ENCODE measurements around the gene SBK1. TPM values are rescaled to one million over a fixed set of nuclear protein-coding genes. Genes with fewer than 3 reads are reported as not detected.

SBK1 gene
- total and polyA plus RNA-seq, 2 experiments from 2014 or later: not detected

- Histone ChIP-seq H3K4me2 (ENCODE audit: unreplicated experiment) (no peak overlapping the region), H3K4me1 (ENCODE audit: insufficient read depth) (no peaks in the 10 kb centered on the region), H3K36me3 (ENCODE audit: low read depth) (no peaks in the 10 kb centered on the region), H3K9me2 (ENCODE audit: insufficient read depth) (no peaks in the 10 kb centered on the region), H3F3A (ENCODE audit: insufficient read depth) (no peaks in the 10 kb centered on the region), H2AFZ (no peak overlapping the region), H3K9ac (no peak overlapping the region), H3K27ac (no peak overlapping the region), H3K79me2 (ENCODE audit: insufficient read depth) (no peaks in the 10 kb centered on the region), H3K27me3 (replicated peaks; ENCODE audit: insufficient read depth) (peaks cover 26% of the 10 kb centered on the region), H4K20me1 (ENCODE audit: insufficient read depth) (no peaks in the 10 kb centered on the region), H3K9me3 (ENCODE audit: low read depth) (no peaks in the 10 kb centered on the region), H3K4me3 (no peak overlapping the region)
- DNase-seq: no peak
- in situ Hi-C loops (cut with MboI): no loop called here
- TF ChIP-seq EZH2phosphoT487 (IDR thresholded peaks at IDR 0.05; ENCODE audit: insufficient read depth, low read depth) (no peak), EZH2 (IDR thresholded peaks at IDR 0.05; ENCODE audit: insufficient read depth, poor library complexity, severe bottlenecking) (no peak)
- WGBS, 2 experiments (ENCODE audit: low coverage in 1 of 2, low lambda C conversion rate in 2 of 2, missing lambda C conversion rate in 2 of 2): 66 to 70% methylated on average over 7 of the region's 7 CpGs
Observed at GRCh38 chr16:28259781-28260150, 32.6 kb upstream of the SBK1 start.

- Histone ChIP-seq H3K9me2 (ENCODE audit: insufficient read depth) (no peaks in the 10 kb centered on the region), H3K27ac (no peak overlapping the region), H3K9ac (no peak overlapping the region), H3K4me2 (ENCODE audit: unreplicated experiment) (no peak overlapping the region), H2AFZ (no peak overlapping the region), H3K36me3 (ENCODE audit: low read depth) (no peaks in the 10 kb centered on the region), H3K4me1 (ENCODE audit: insufficient read depth) (no peaks in the 10 kb centered on the region), H4K20me1 (ENCODE audit: insufficient read depth) (no peaks in the 10 kb centered on the region), H3K9me3 (ENCODE audit: low read depth) (no peaks in the 10 kb centered on the region), H3K4me3 (no peak overlapping the region), H3K79me2 (ENCODE audit: insufficient read depth) (no peaks in the 10 kb centered on the region), H3K27me3 (replicated peaks; ENCODE audit: insufficient read depth) (peaks cover 26% of the 10 kb centered on the region), H3F3A (ENCODE audit: insufficient read depth) (no peaks in the 10 kb centered on the region)
- TF ChIP-seq EZH2phosphoT487 (IDR thresholded peaks at IDR 0.05; ENCODE audit: insufficient read depth, low read depth) (no peak), EZH2 (IDR thresholded peaks at IDR 0.05; ENCODE audit: insufficient read depth, poor library complexity, severe bottlenecking) (no peak)
- in situ Hi-C loops (cut with MboI): no loop called here
- 43 to 64% methylated on average over 1 of the region's 1 CpG for WGBS, 2 experiments (ENCODE audit: low coverage in 1 of 2, low lambda C conversion rate in 2 of 2, missing lambda C conversion rate in 2 of 2)
- no peak for DNase-seq
Observed at GRCh38 chr16:28260193-28260592, 32.1 kb upstream of the SBK1 start.

GRCh38 chr16:28261942-28262341 is 30.4 kb upstream of the SBK1 start:
- H3K9me3 ChIP-seq (ENCODE audit: low read depth): no peaks in the 10 kb centered on the region
- no peak overlapping the region for H3K4me2 ChIP-seq (ENCODE audit: unreplicated experiment)
- WGBS, 2 experiments (ENCODE audit: low coverage in 1 of 2, low lambda C conversion rate in 2 of 2, missing lambda C conversion rate in 2 of 2): 21 to 38% methylated on average over 2 to 4 of the region's 4 CpGs
- H4K20me1 ChIP-seq (ENCODE audit: insufficient read depth): no peaks in the 10 kb centered on the region
- H3K27ac ChIP-seq: no peak overlapping the region
- H3K36me3 ChIP-seq (ENCODE audit: low read depth): no peaks in the 10 kb centered on the region
- H3K27me3 ChIP-seq (replicated peaks; ENCODE audit: insufficient read depth): peaks cover 26% of the 10 kb centered on the region
- H3K4me1 ChIP-seq (ENCODE audit: insufficient read depth): no peaks in the 10 kb centered on the region
- H2AFZ ChIP-seq: no peak overlapping the region
- in situ Hi-C loops (cut with MboI): no loop called here
- DNase-seq: no peak
- H3F3A ChIP-seq (ENCODE audit: insufficient read depth): no peaks in the 10 kb centered on the region
- TF ChIP-seq EZH2 (IDR thresholded peaks at IDR 0.05; ENCODE audit: insufficient read depth, poor library complexity, severe bottlenecking) (no peak), EZH2phosphoT487 (IDR thresholded peaks at IDR 0.05; ENCODE audit: insufficient read depth, low read depth) (no peak)
- H3K4me3 ChIP-seq: no peak overlapping the region
- H3K9me2 ChIP-seq (ENCODE audit: insufficient read depth): no peaks in the 10 kb centered on the region
- no peak overlapping the region for H3K9ac ChIP-seq
- H3K79me2 ChIP-seq (ENCODE audit: insufficient read depth): no peaks in the 10 kb centered on the region

- Histone ChIP-seq H3F3A (ENCODE audit: insufficient read depth) (no peaks in the 10 kb centered on the region), H3K27ac (no peak overlapping the region), H3K4me1 (ENCODE audit: insufficient read depth) (no peaks in the 10 kb centered on the region), H3K27me3 (replicated peaks; ENCODE audit: insufficient read depth) (peaks cover 26% of the 10 kb centered on the region), H2AFZ (no peak overlapping the region), H3K4me2 (ENCODE audit: unreplicated experiment) (no peak overlapping the region), H3K9me3 (ENCODE audit: low read depth) (no peaks in the 10 kb centered on the region), H3K79me2 (ENCODE audit: insufficient read depth) (no peaks in the 10 kb centered on the region), H3K9ac (no peak overlapping the region), H3K4me3 (no peak overlapping the region), H3K36me3 (ENCODE audit: low read depth) (no peaks in the 10 kb centered on the region), H3K9me2 (ENCODE audit: insufficient read depth) (no peaks in the 10 kb centered on the region), H4K20me1 (ENCODE audit: insufficient read depth) (no peaks in the 10 kb centered on the region)
- in situ Hi-C loops (cut with MboI): no loop called here
- TF ChIP-seq EZH2phosphoT487 (IDR thresholded peaks at IDR 0.05; ENCODE audit: insufficient read depth, low read depth) (no peak), EZH2 (IDR thresholded peaks at IDR 0.05; ENCODE audit: insufficient read depth, poor library complexity, severe bottlenecking) (no peak)
- no peak for DNase-seq
- 38% methylated on average over 7 of the region's 7 CpGs for WGBS, 2 experiments (ENCODE audit: low coverage in 1 of 2, low lambda C conversion rate in 2 of 2, missing lambda C conversion rate in 2 of 2)
Observed at GRCh38 chr16:28263305-28263704, 29.0 kb upstream of the SBK1 start.

- H3K9me3 ChIP-seq (ENCODE audit: low read depth): no peaks in the 10 kb centered on the region
- H3K9ac ChIP-seq: no peak overlapping the region
- H3K4me3 ChIP-seq: no peak overlapping the region
- H3K27ac ChIP-seq: no peak overlapping the region
- H3K36me3 ChIP-seq (ENCODE audit: low read depth): no peaks in the 10 kb centered on the region
- TF ChIP-seq EZH2phosphoT487 (IDR thresholded peaks at IDR 0.05; ENCODE audit: insufficient read depth, low read depth): no peak
- TF ChIP-seq EZH2 (IDR thresholded peaks at IDR 0.05; ENCODE audit: insufficient read depth, poor library complexity, severe bottlenecking): no peak
- no peaks in the 10 kb centered on the region for H4K20me1 ChIP-seq (ENCODE audit: insufficient read depth)
- no peak overlapping the region for H3K4me2 ChIP-seq (ENCODE audit: unreplicated experiment)
- no peak overlapping the region for H2AFZ ChIP-seq
- H3K27me3 ChIP-seq (replicated peaks; ENCODE audit: insufficient read depth): peaks cover 19% of the 10 kb centered on the region
- DNase-seq: peak; percentile 66
- in situ Hi-C loops (cut with MboI): no loop called here
- 19 to 24% methylated on average over 14 of the region's 14 CpGs for WGBS, 2 experiments (ENCODE audit: low coverage in 1 of 2, low lambda C conversion rate in 2 of 2, missing lambda C conversion rate in 2 of 2)
- H3K79me2 ChIP-seq (ENCODE audit: insufficient read depth): no peaks in the 10 kb centered on the region
- no peaks in the 10 kb centered on the region for H3K9me2 ChIP-seq (ENCODE audit: insufficient read depth)
- no peaks in the 10 kb centered on the region for H3K4me1 ChIP-seq (ENCODE audit: insufficient read depth)
- no peaks in the 10 kb centered on the region for H3F3A ChIP-seq (ENCODE audit: insufficient read depth)
Observed at GRCh38 chr16:28264656-28265055, 27.7 kb upstream of the SBK1 start.
